Measurements from ENCODE around the gene DYRK1A.

DNA sequence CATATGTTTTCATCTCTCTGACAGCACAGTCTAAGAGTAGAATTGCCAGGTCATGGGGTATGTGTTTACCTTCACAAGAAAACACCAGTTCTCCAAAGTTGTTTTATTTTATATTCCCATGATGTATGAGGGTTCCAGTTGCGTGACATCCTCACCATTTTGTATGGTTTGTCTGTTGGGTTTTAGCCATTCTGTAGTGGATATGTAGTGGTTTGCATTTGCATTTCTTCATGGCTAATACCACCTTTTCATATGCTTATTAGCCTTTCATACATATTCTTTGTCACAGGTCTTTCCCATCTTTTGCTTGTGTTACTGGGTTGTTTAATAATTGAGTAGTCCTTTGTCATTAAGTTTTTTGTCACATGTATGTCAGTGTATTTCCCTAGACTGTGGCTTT, 132.1 kb downstream of the DYRK1A start:
- TF ChIP-seq CTCF (IDR thresholded peaks at IDR 0.05): no peak
- no peak for TF ChIP-seq POLR2A (IDR thresholded peaks at IDR 0.05)

Data from prostate gland (tissue), 2 donors.